GM19023 (cell line): ENCODE results near the gene PORCN.

Experiments
- ATAC-seq: cut with Tn5 transposase; IDR thresholded peaks from one replicate; pipeline ENCODE4 v1.9.1; 2021; ENCODE audit warnings: mild to moderate bottlenecking, moderate library complexity; ENCODE audit not compliant: unreplicated experiment

PORCN gene

DNA sequence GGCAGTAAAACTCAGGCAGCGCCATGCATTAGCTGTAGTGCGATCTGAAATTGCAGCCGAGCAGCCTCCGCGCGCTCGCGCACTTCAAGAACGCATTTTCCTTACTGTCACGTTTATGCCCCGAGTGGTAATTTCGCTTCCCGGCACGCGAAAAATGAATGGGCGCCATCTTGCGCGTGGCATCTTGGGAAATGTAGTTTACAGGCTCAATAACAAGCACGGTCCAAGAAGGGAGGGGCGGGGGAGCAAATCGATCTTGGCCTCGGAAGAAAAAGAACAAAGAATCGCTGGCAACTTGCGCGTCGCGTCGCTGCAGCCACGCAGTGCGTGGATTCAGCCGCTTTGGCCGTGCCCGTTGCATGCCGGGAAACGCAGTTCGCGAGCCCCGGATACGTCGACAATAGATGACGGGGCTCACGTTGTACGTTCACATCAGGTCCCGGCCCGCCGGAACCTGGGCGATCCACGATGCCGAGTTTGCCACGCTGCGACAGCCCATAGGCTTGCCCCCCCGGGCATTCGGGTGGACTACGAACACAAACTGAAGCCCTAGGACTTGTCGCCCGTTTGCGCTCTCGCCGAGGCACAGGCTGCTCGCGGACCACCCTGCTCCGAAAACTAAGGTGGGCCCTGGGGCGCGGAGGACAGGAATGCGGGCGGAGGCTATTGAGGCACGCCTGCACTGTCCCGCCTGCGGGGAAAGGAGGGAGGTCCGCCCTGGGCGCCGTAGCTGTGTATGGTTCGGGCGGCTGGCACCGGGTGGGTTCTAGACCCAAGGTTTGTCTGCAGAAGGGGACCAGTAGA is 32.8 kb upstream of the PORCN start, which contains the start of gene FTSJ1:
TSS of gene FTSJ1 (plus strand) at position 426 of the 804 bp plus-strand sequence. CDS start 1,849 bp downstream, outside the sequence.
- peak; percentile 83 for ATAC-seq

DNA sequence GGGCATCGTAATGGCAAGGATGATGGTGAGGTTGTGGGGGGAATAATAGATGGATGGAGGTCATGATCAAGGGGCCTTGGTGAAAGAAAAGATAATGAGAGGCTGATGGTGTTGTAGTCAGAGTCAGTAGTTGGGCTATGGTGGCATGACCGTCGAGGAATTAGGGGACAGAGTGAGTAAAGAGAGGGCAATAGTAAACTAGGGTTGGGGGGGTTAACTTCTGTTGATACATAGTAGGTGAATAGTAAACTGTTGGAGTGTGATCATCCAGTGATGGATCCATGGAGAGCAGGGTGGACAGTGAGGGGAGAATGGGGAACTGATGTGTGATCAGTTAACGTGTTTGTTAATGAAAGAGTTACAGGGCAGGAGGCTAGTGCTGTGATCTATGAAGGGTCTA is 31.9 kb upstream of the PORCN start:
- ATAC-seq: no peak

DNA sequence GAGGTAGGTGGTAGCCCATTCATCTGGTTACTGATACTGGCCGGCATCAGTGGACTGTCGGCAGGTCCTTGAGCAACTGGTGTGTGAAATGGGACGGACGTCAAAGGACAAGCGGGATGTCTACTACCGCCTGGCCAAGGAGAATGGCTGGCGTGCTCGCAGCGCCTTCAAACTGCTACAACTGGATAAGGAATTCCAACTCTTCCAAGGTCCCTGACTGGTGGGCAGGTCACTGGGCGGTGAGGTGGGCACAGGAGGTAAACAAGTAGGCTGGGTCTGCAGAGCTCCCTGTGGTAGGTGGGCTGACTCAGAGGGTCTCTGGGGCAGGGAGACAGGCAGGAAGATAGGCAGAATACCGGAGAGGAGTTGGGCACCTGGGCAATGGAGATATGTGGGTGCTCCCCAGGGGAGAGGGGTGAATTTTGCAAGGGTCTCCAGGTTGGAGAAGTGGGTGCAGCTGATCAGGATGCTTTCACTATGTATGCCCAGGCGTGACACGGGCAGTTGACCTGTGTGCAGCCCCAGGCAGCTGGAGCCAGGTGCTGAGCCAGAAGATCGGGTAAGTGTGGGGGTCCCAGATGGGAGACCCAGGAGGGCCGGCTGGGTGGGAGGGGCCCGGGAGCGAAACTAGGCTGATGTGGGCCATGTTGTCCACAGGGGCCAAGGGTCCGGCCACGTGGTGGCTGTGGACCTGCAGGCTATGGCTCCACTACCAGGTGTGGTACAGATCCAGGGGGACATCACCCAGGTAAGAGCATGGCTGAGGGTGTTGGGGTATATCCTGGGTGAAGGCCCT is 30.6 kb upstream of the PORCN start:
- no peak for ATAC-seq

GRCh38 chrX:48478806-48479205 is 30.0 kb upstream of the PORCN start:
- no peak for ATAC-seq

GRCh38 chrX:48480142-48480541 is 28.6 kb upstream of the PORCN start:
- ATAC-seq: no peak

- no peak for ATAC-seq
Observed at GRCh38 chrX:48480583-48480982, 28.2 kb upstream of the PORCN start.

DNA sequence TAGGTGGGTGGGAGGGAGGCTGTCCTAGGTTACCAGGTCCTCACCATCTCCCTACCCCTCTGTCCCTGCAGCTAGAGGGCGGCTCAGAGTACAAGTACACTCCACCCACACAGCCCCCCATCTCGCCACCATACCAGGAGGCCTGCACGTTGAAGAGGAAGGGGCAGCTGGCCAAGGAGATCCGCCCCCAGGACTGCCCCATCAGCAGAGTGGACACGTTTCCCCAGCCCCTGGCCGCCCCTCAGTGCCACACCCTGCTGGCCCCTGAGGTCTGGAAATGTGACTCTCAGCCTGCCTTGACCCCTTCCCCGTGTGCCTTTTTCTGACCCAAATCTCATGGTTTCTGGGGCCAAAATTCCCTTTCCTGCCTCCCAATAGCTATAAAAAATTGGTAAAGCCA is 26.3 kb upstream of the PORCN start:
- ATAC-seq: no peak

- ATAC-seq: no peak
Observed at GRCh38 chrX:48487362-48487798, 21.4 kb upstream of the PORCN start.

- ATAC-seq: no peak
Observed at GRCh38 chrX:48488034-48488433, 20.8 kb upstream of the PORCN start.

DNA sequence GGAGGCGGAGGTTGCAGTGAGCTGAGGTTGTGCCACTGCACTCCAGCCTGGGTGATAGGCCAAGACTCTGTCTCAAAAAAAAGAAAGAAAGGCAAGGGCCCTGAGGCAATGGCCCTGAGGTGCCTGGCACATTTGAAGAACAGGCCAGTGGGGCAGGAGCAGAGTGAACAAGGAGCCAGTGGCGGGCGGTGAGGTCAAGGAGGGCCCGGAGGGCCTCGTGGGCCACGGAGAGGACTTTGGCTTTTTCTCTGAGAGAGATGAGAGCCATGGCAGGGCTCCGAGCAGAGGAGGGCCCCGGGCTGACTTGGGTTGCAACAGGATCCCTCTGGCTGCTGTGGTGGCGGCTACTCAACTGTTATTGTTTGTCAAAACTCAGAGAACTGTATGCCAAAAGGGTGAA is 19.5 kb upstream of the PORCN start:
- ATAC-seq: no peak

DNA sequence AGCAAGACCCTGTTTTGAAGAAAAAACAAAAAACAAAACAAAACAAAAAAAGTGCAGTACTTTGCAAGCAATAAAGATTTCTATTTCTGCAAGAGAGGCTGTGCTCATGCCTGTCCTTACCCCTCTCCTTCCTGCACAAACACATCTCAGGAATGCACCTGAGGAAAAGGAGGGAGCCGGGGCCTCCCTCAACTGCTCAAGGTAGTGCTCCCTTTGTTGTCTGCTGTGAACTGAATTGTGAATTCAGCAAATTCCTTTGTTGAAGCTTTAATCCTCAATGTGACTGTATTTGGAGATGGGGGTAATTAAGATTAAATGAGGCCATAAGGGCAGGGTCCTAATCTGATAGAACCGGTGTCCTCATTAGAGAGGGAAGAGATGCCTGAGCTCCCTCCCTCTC is 18.9 kb upstream of the PORCN start:
- ATAC-seq: no peak

- ATAC-seq: no peak
Observed at GRCh38 chrX:48490661-48491060, 18.1 kb upstream of the PORCN start.

- ATAC-seq: no peak
Observed at GRCh38 chrX:48491809-48492208, 17.0 kb upstream of the PORCN start.

GRCh38 chrX:48492293-48492910 is 16.4 kb upstream of the PORCN start:
- ATAC-seq: no peak

- no peak for ATAC-seq
Observed at GRCh38 chrX:48493890-48494364, 14.9 kb upstream of the PORCN start.

- ATAC-seq: no peak
Observed at GRCh38 chrX:48496660-48497059, 12.1 kb upstream of the PORCN start.

- no peak for ATAC-seq
Observed at GRCh38 chrX:48497871-48498270, 10.9 kb upstream of the PORCN start.

GRCh38 chrX:48498374-48498809 is 10.4 kb upstream of the PORCN start:
- no peak for ATAC-seq

- ATAC-seq: no peak
Observed at GRCh38 chrX:48504261-48504660, 4.5 kb upstream of the PORCN start.

GRCh38 chrX:48505481-48505880 is 3.3 kb upstream of the PORCN start:
- no peak for ATAC-seq

- ATAC-seq: no peak
Observed at GRCh38 chrX:48507246-48507645, 1.5 kb upstream of the PORCN start.
